Adrenal gland (tissue), 5 donors: ENCODE measurements around the gene ZBTB26.

Experiments
- POLR2A ChIP-seq, 2 donors: fragments of 450-650 bp; IDR thresholded peaks; one replicate each; pipeline ENCODE4 v1.6.1; 2017; ENCODE audit warnings: antibody characterized with exemption in 2 of 2, mild to moderate bottlenecking in 2 of 2, moderate library complexity in 1 of 2
- TF ChIP-seq, protein P1 (sequence below), 6 experiments: fragments of 450-650 bp in 4 of 6; fragments of 200-600 bp in 2 of 6; sonication (generic) in 1 of 6; IDR thresholded peaks; 1 replicate in 5 of 6; 2 replicates in 1 of 6; pipeline versions ENCODE4 v1.5.1 to v1.8.0; 2016 to 2021; ENCODE audit warnings: antibody characterized with exemption in 6 of 6, mild to moderate bottlenecking in 2 of 6, moderate library complexity in 1 of 6
- donor health status: DM: no; HTN: no; CAD: no.

DNA sequence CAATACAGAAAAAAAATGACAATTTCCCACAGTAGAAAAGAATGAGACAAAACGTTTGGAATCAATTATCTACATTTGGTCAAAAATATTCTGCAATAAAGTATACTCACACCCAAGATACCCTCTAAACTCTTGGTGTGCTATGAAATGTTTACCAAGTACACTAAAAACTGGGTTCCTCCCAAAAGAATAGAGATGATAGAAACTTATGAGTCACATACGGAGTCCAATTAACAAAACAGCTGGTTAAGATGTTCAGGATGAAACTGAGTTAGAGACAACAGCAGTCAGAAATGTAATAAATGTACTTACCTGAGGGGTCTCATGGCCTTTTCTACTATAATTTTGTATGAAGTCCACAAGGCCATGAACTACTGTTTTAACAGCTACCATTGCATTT is 51.9 kb downstream of the ZBTB26 start:
- TF ChIP-seq, protein P1, sequence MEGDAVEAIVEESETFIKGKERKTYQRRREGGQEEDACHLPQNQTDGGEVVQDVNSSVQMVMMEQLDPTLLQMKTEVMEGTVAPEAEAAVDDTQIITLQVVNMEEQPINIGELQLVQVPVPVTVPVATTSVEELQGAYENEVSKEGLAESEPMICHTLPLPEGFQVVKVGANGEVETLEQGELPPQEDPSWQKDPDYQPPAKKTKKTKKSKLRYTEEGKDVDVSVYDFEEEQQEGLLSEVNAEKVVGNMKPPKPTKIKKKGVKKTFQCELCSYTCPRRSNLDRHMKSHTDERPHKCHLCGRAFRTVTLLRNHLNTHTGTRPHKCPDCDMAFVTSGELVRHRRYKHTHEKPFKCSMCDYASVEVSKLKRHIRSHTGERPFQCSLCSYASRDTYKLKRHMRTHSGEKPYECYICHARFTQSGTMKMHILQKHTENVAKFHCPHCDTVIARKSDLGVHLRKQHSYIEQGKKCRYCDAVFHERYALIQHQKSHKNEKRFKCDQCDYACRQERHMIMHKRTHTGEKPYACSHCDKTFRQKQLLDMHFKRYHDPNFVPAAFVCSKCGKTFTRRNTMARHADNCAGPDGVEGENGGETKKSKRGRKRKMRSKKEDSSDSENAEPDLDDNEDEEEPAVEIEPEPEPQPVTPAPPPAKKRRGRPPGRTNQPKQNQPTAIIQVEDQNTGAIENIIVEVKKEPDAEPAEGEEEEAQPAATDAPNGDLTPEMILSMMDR (IDR thresholded peaks at IDR 0.05), result no peak
- no peak for TF ChIP-seq POLR2A (IDR thresholded peaks at IDR 0.05)
